VCaP (cell line): Measurements from ENCODE around the gene LHX3.

Experiments
- H3K27ac ChIP-seq: fragments of 450-650 bp; 2 replicates; pipeline ENCODE4 v1.5.1; 2017
- CTCF ChIP-seq: fragments of 450-650 bp; conservative IDR thresholded peaks from 2 replicates; pipeline ENCODE4 v1.5.1; 2017; ENCODE audit warnings: mild to moderate bottlenecking, moderate library complexity

Gene LHX3

DNA sequence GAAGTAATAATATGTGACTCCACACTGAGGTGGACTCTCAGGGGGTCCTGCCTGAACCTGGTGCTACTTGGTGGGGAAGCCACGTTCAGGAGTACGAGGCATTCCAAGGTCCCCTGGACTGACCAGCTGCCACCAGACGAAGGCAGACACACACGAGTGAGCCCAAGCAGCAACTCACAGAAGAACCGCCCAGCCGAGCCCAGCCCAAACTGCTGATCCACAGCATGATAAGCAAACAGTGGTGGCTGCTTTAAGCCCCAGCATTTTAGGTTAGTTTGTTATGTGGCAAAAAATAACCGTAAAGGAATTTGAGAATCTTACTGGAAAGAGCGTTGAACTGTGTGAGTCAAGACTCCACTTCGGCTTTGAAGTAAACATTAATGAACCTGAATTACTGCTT, 8.8 kb upstream of the LHX3 start:
- no peak for TF ChIP-seq CTCF
- no peak overlapping the region for H3K27ac ChIP-seq

GRCh38 chr9:136212345-136212950, 7.5 kb upstream of the LHX3 start:
- no peak for TF ChIP-seq CTCF
- no peak overlapping the region for H3K27ac ChIP-seq

GRCh38 chr9:136211441-136212344, 6.8 kb upstream of the LHX3 start:
- TF ChIP-seq CTCF = no peak
- H3K27ac ChIP-seq = no peak overlapping the region

DNA sequence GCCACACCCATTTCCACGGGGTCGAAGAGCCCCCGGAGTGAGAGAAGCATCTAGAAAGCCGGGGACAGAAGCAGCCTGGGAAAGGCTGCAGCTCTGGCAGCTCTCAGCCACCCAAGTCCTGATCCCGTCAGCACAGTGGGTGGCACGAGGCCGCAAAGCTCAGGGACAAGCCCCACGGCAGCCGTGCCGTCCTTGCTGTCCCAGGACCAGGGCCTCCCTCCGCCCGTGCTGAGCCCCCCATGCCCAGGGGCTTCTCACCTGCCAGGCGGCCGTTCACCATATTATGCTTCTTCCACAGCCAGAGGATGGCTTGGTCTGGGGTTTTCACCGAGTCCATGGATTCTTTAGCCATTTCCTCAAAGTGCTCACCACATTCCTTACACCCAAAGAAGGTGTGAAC, 6.1 kb upstream of the LHX3 start:
- H3K27ac ChIP-seq = no peak overlapping the region
- no peak for TF ChIP-seq CTCF

GRCh38 chr9:136210276-136210675, 5.3 kb upstream of the LHX3 start:
- no peak overlapping the region for H3K27ac ChIP-seq
- TF ChIP-seq CTCF = no peak

DNA sequence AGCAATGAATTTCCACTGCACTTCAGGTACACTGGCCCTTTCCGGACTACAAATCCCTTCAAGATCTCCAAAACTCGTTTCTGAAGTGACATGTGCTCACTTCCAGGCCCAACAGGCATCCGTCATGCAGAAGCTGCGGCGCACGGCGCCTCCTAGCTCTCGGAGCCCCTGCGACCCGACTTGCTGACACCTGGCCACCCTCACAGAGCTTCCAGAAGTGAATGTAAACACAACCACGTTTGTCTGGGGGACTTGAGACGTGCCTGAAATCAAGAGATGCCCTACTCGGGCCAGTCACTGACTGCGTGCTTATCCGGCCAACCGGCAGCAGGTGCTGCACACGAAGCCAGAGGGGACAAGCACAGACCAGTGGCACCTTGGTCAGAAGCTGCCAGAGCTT, 4.9 kb upstream of the LHX3 start:
- no peak for TF ChIP-seq CTCF
- H3K27ac ChIP-seq = no peak overlapping the region

- TF ChIP-seq CTCF = no peak
Measured at GRCh38 chr9:136209232-136209631, 4.3 kb upstream of the LHX3 start.

More at GRCh38 chr9:136209232-136209631, 4.3 kb upstream of the LHX3 start:
- H3K27ac ChIP-seq = no peak overlapping the region
